OCI-LY7 (cell line): ENCODE measurements around the gene SLC25A13. TPM values are rescaled to one million over a fixed set of nuclear protein-coding genes. Genes with fewer than 3 reads are reported as not detected.

Experiments
- BruUV-seq: library from RNA; stranded (reverse); fragments of 400-500 nt; replicated peaks from 2 replicates; lab custom pipeline; 2021; lab: Mats Ljungman, UMichigan
- CTCF ChIA-PET: fragments of 300-600 bp; sonication (Branson Sonifier 250); formaldehyde crosslinking; loops from one replicate; lab custom pipeline; 2022; ENCODE audit warnings: antibody characterized with exemption; ENCODE audit not compliant: unreplicated experiment; lab: Charles Lee
- POLR2A ChIA-PET: fragments of 300-600 bp; sonication (Branson Sonifier 250); formaldehyde crosslinking; loops from one replicate; lab custom pipeline; 2022; ENCODE audit warnings: antibody characterized with exemption; lab: Charles Lee
- DNase-seq: peaks from one replicate; pipeline ENCODE4 v3.0.0-alpha.2; 2015; ENCODE audit warnings: low spot score
- H2AFZ ChIP-seq: fragments of 200-600 bp; sonication (generic), shearing (Covaris generic); 2 replicates; pipeline ENCODE4 v1.6.1; 2014; ENCODE audit warnings: mild to moderate bottlenecking, antibody characterized with exemption, low read length, moderate library complexity
- H3K27ac ChIP-seq: fragments of 200-600 bp; sonication (generic); 2 replicates; pipeline ENCODE4 v1.5.1; 2014; ENCODE audit warnings: mixed run types, low read depth, mild to moderate bottlenecking, moderate library complexity, low read length, inconsistent platforms; ENCODE audit not compliant: poor library complexity, severe bottlenecking
- H3K36me3 ChIP-seq: fragments of 200-600 bp; sonication (generic); 2 replicates; pipeline ENCODE4 v1.6.1; 2014; ENCODE audit warnings: mild to moderate bottlenecking, antibody characterized with exemption, low read length, moderate library complexity, mixed read lengths; ENCODE audit not compliant: insufficient read depth
- H3K4me1 ChIP-seq: fragments of 200-600 bp; sonication (generic); 2 replicates; pipeline ENCODE4 v1.5.1; 2014; ENCODE audit warnings: mild to moderate bottlenecking, low read length; ENCODE audit not compliant: insufficient read depth, poor library complexity, severe bottlenecking
- H3K4me2 ChIP-seq: fragments of 200-600 bp; sonication (generic); 2 replicates; pipeline ENCODE4 v1.6.1; 2014; ENCODE audit warnings: mild to moderate bottlenecking, low read length
- H3K4me3 ChIP-seq: fragments of 200-600 bp; sonication (generic); 2 replicates; pipeline ENCODE4 v1.5.1; 2014; ENCODE audit warnings: mild to moderate bottlenecking, low read depth, low read length; ENCODE audit not compliant: poor library complexity, severe bottlenecking
- H3K79me2 ChIP-seq: fragments of 200-600 bp; sonication (generic); 2 replicates; pipeline ENCODE4 v1.6.1; 2016; ENCODE audit warnings: low read depth, mild to moderate bottlenecking, low read length, moderate library complexity, mixed read lengths; ENCODE audit not compliant: insufficient read depth
- H3K9me2 ChIP-seq: fragments of 200-600 bp; sonication (generic); 2 replicates; pipeline ENCODE4 v1.6.1; 2016; ENCODE audit warnings: mild to moderate bottlenecking, low read length, mixed read lengths; ENCODE audit not compliant: insufficient read depth
- H3K9me3 ChIP-seq: fragments of 200-600 bp; sonication (generic); 2 replicates; pipeline ENCODE4 v1.6.1; 2014; ENCODE audit warnings: mild to moderate bottlenecking, mixed run types, low read length, mixed read lengths
- H4K20me1 ChIP-seq: fragments of 200-600 bp; sonication (generic); 2 replicates; pipeline ENCODE4 v1.6.1; 2014; ENCODE audit warnings: mild to moderate bottlenecking, antibody characterized with exemption, low read length, moderate library complexity, mixed read lengths; ENCODE audit not compliant: insufficient read depth
- CTCF ChIP-seq: fragments of 200-600 bp; sonication (generic); conservative IDR thresholded peaks from 2 replicates; pipeline ENCODE4 v1.5.1; 2014; ENCODE audit warnings: mild to moderate bottlenecking, antibody characterized with exemption, low read length, moderate library complexity, mixed read lengths
- EZH2phosphoT487 ChIP-seq: fragments of 200-600 bp; sonication (generic); IDR thresholded peaks from 2 replicates; pipeline ENCODE4 v1.6.1; 2018; ENCODE audit warnings: low read depth, borderline replicate concordance, mild to moderate bottlenecking, mixed run types, antibody characterized with exemption, low read length, moderate library complexity, mixed read lengths
- intact Hi-C: fragments of 100-400 bp; cut with micrococcal nuclease; formaldehyde crosslinking; loops from one replicate; pipeline ENCODE4 v1.10.0; 2022; ENCODE audit not compliant: unreplicated experiment
- total RNA-seq, 2 experiments: library from RNA; depleted of rRNA in 1 of 2; stranded (reverse); fragments of >200 nt in 1 of 2; shearing (Covaris generic) in 1 of 2; gene quantifications; 2 replicates each; pipeline ENCODE4 v1.2.3, GENCODE V29; 2014 to 2022

SLC25A13 gene
- total RNA-seq, 2 experiments from 2014 or later = 0.63 TPM; not detected in 1

GRCh38 chr7:96177353-96177752 lies 144.5 kb downstream of the SLC25A13 start:
- no peak overlapping the region for H3K27ac ChIP-seq
- no peak for TF ChIP-seq EZH2phosphoT487
- no peak for TF ChIP-seq CTCF
- no peaks in the 10 kb centered on the region for H4K20me1 ChIP-seq
- no peak overlapping the region for H3K4me2 ChIP-seq
- intact Hi-C loops = no loop called here
- no peaks in the 10 kb centered on the region for H3K36me3 ChIP-seq
- no peaks in the 10 kb centered on the region for H3K9me2 ChIP-seq
- no TSS peak for BruUV-seq
- H3K79me2 ChIP-seq = no peaks in the 10 kb centered on the region
- no peak overlapping the region for H3K4me3 ChIP-seq
- no peak overlapping the region for H2AFZ ChIP-seq
- ChIA-PET CTCF (no interaction called here), POLR2A (no interaction called here)
- no peaks in the 10 kb centered on the region for H3K9me3 ChIP-seq
- no peak for DNase-seq
- H3K4me1 ChIP-seq = no peaks in the 10 kb centered on the region

- ChIA-PET CTCF (no interaction called here), POLR2A (interaction anchor here (0.6 kb wide), 1 partner anchor 19 kb away, joined by 3 read pairs; no protein-coding TSS in a partner anchor)
- TF ChIP-seq EZH2phosphoT487 (no peak), CTCF (no peak)
- no peak overlapping the region for H3K27ac ChIP-seq
- intact Hi-C loops = no loop called here
- H3K4me1 ChIP-seq = no peaks in the 10 kb centered on the region
- no peaks in the 10 kb centered on the region for H4K20me1 ChIP-seq
- no peak overlapping the region for H2AFZ ChIP-seq
- no peak for DNase-seq
- H3K4me2 ChIP-seq = no peak overlapping the region
- no peaks in the 10 kb centered on the region for H3K36me3 ChIP-seq
- BruUV-seq = no TSS peak
- no peaks in the 10 kb centered on the region for H3K9me3 ChIP-seq
- no peak overlapping the region for H3K4me3 ChIP-seq
- H3K9me2 ChIP-seq = no peaks in the 10 kb centered on the region
- H3K79me2 ChIP-seq = no peaks in the 10 kb centered on the region
Observed at GRCh38 chr7:96174812-96175211, 147.1 kb downstream of the SLC25A13 start.

GRCh38 chr7:96173781-96174180 lies 148.1 kb downstream of the SLC25A13 start:
- CTCF ChIA-PET = no interaction called here
- BruUV-seq = no TSS peak
- no peaks in the 10 kb centered on the region for H3K4me1 ChIP-seq
- DNase-seq = no peak
- H2AFZ ChIP-seq = no peak overlapping the region
- no peaks in the 10 kb centered on the region for H3K9me3 ChIP-seq
- POLR2A ChIA-PET = no interaction called here
- H3K9me2 ChIP-seq = no peaks in the 10 kb centered on the region
- no peak overlapping the region for H3K4me3 ChIP-seq
- TF ChIP-seq CTCF = no peak
- no peak for TF ChIP-seq EZH2phosphoT487
- no peak overlapping the region for H3K27ac ChIP-seq
- no peaks in the 10 kb centered on the region for H3K36me3 ChIP-seq
- H3K79me2 ChIP-seq = no peaks in the 10 kb centered on the region
- H3K4me2 ChIP-seq = no peak overlapping the region
- intact Hi-C loops = no loop called here
- no peaks in the 10 kb centered on the region for H4K20me1 ChIP-seq
